GM18951 (cell line): Measurements from ENCODE around the gene SPOP.

Experiments used
- POLR2A ChIP-seq: IDR thresholded peaks from 4 replicates; pipeline ENCODE4 v1.6.1; 2011; ENCODE audit warnings: mild to moderate bottlenecking; ENCODE audit not compliant: insufficient read length, insufficient read depth; ENCODE audit errors: extremely low read depth
- in situ Hi-C: fragments of 300-500 bp; cut with MboI; formaldehyde crosslinking; loops from one replicate; pipeline ENCODE4 v1.12.0; 2022; ENCODE audit warnings: low sequenced_read_pairs, mixed read lengths, inconsistent platforms; ENCODE audit not compliant: unreplicated experiment

SPOP gene

DNA sequence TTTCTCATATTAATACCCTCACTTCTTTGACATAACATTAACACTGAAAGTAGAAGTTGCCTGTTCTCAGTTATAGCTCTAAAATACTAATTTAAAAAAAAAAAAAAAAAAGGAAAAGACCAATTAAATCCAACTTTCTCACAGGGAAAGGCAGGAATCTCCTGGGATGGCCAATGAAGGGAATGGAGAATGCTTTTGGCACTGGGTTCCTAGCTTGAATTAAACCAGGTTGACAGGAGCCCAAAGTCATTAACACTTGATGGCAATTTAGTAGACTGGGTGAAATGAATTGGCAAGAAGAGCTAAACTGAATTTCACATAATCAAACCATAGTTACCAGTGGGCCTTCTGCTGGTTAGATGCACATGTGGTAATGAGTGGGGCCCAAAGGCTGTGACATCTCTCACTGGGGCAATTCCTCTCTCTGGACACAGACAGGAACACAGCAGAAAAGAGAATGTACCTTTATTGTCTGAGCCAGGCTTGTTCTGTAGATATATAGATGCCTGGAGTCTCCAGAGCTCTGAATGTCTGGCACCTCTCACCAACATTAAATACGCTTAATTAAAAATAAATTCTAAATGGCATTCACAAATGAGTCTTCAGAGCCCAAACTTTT, 64.6 kb downstream of the SPOP start:
- TF ChIP-seq POLR2A = no peak
- in situ Hi-C loops = no loop called here

DNA sequence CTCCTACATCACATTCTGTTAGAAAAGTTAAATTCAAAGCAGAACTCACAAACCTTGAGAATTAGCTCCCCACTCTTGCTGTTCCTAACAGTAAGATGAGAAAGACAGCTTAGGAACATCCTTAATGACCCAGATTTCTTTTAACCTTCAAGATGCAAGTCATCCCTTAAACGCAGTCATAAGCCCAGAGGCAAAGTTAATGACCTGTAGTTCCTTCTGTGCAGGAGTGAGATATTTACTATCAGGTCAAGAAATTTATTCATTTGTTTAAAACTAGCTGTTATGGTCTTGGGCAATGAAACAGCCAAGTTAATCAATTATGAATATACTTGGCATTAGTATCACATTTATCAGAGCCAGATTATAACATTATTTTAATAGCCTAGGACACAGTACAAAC, 65.2 kb downstream of the SPOP start:
- in situ Hi-C loops = no loop called here
- TF ChIP-seq POLR2A = no peak

DNA sequence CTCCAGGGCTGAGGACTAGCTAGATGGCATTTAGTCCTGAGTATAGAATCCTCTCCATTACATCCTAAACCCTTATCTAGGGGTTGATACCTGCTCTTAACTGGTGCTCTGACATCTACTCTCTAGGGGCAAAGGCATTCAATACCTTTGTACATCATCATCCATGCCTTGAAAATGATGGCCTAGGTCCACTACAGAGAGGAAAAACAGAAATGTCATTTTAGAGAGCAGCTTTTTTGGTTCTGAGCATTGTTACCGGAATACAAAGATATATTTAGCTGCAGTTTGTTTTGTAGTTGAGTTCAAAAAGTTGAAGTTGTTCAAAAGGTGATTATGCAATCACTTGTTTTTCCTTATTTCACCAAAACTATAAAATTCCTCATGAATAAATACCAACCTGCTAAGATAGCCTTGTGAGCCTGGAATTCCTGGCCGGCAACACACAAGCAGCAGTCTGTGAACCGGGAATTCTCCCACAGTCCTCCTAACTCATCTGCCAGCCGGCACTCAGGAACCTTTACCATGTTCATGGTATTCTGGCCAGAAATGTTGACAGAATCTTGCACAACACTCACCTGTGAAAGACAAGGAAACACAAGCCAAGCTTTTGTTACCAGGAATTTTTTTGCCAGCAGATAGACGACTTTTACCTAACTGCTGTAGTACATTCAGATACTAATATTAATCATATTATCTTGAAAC, 66.9 kb downstream of the SPOP start:
- in situ Hi-C loops = no loop called here
- TF ChIP-seq POLR2A = no peak

DNA sequence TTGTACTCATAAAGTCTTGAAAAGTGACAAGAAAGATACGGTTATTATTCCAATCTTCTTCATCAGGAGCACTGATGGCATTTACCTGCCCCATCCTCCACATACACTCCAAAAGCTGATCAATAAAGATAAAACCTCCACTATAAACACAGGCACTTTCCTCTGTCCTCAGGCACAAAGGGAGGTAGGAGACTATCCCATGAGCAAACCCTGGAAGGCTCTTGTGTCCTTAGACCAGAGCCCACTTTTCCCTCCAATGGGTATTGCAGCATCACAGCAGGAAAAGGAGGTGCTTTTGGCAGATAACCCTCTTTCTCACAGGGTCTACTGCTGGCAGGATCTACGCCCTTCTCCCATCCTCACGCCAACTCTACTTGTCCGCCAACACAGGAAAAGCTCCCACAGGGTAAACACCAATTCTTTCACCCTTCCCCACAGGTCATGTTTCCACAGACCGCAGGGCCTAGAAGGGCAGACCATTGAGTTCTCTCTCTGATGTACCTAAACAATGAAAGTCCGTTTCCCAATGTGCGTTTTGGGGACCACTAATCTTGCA, 73.5 kb downstream of the SPOP start:
- in situ Hi-C loops = no loop called here
- no peak for TF ChIP-seq POLR2A

DNA sequence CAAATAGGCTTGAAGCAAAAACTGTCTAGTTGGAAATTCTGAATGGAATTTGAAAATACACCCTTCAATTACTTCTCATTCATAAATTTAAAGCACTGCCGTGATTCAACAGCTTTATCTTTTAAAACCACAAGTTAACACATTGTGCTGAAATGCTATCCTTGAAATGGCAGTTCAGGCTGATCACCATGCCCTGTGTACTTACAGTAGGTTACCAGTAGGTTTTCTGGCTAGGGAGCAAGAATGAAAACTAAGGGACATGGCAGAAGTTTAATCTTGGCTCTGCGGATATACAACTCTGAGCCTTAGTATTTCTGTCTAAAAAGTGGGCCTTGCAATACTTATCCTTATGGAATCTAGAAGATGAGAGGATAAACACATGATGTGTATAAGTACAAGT, 74.2 kb downstream of the SPOP start:
- in situ Hi-C loops = no loop called here
- TF ChIP-seq POLR2A = no peak

DNA sequence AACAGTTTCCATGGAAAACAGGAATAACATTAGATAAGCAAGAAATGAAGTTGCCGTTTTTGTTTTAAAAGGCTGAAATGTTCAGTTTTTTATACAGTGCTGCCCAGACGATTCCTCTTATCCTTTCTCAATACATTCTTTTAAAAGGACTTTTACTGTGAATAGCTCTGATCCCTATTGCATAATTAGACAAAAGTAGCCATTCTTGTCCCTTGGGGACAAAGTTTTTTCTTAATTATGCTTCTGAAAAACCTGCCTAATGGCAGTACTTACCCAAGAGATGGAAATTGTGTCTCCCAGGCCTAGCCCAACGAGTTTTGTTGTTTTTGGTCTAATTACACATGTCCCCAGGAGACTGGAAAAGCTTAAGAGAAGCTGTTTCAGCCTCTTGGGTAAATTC, 74.7 kb downstream of the SPOP start:
- TF ChIP-seq POLR2A = no peak
- in situ Hi-C loops = no loop called here

DNA sequence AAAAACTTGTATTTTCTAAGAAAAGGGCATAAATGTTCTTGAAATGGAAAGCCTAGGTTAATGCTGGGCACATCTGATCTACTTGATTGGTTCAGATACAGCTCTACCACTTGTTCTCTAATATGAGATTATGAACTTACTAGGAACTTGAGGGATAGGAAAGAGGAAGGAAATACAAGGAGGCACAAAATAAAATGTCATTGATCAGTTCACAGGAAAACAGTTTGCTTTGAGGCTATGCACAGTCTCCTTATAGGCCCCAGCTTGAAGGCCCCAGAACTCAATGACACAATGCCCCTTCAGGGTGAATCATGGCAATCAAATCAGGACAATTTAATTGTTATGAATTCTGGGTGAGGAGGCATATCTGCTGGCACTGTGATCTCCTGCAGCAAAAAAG, 75.1 kb downstream of the SPOP start:
- no peak for TF ChIP-seq POLR2A

DNA sequence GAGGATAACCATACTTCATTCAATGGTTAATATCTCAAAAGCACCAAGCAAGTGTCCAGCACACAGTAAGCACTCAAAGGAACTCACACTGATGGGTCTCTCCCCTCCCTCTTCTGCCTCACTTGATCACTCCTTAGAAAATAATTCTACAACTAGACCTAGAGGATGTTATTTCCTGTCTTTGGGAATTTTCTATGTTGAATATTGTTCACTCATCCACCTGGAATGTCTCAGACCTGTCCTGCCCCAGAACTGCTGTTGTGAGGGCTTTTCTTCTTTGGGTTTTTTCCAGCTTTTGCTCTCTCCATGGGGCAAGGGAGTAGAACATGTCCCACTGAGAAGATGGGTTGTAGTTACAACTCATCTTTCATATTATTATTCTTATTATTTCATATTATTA, 76.9 kb downstream of the SPOP start:
- TF ChIP-seq POLR2A = no peak
- in situ Hi-C loops = no loop called here

More for the DNA sequence above, 75.1 kb downstream of the SPOP start:
- in situ Hi-C loops = no loop called here

DNA sequence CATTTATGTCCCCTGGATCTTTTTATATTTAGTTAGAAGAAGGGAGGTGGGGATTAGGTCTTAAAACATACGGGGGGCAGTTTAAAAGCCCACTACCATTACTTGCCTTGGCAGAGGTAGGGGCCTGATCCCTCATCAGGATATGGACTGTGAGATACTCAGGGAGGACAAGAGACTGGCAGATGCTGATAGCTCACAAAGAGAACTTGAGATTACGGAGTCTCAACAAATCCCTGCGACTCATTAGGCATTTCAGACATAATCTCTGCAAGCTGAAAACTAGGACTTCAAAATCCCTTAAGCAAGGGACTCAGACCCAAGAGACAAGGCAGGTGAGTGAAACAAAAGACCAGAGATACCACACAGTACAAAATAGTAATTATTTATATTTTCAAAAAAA, 79.0 kb downstream of the SPOP start:
- TF ChIP-seq POLR2A = no peak
- in situ Hi-C loops = no loop called here

DNA sequence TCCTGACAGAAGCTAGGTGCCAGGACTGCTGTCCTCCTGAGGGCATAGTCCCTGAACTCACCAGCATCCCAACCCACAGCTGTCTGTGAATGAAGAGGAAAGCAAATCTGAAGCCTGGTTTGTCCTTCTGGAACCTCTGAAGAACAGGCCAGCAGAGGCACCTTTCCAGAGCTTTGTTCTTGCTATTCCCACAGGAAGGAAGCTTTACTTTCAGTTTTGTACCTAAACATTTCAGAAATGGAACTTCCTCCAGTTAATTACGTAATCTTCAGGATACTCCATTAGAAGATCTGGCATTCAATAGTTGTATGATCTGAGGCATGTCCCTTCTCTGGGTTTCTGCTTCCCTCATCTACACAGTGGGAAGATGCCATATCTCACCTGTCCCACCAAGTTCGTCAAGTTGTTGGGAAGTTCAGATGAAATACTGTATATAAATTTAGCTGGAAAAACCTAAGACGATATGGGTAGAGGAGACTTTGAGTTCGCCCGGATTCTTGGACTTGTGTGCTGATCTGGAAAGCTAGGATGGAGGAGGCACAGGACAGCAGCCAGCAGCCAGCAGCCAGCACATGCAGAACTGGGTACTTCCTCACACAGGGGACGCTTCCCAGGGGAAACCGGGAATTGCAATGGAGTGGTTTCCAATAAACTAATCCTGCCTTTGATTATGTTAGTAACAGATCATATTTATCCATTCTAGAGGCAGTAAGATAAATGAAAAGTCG, 79.8 kb downstream of the SPOP start:
- no peak for TF ChIP-seq POLR2A
- in situ Hi-C loops = no loop called here

DNA sequence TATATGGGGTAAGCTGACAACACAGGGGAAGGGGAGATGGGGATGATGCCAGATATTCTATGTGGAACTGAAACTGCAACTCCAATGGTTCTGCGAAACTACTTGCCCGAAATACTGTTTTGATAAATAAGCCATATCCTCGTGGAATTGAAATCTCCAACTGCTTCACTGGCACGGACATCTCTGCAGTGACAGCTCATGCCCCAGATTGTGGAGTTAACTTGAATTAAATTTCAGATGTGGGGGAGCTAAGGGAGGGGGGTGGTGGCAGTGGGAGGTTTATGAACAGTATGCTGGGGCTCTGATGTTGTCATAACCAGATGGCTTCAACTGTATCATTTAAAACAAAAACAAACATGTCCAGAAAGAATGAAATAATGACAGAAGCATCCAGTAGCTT, 80.5 kb downstream of the SPOP start:
- TF ChIP-seq POLR2A = no peak
- in situ Hi-C loops = no loop called here

DNA sequence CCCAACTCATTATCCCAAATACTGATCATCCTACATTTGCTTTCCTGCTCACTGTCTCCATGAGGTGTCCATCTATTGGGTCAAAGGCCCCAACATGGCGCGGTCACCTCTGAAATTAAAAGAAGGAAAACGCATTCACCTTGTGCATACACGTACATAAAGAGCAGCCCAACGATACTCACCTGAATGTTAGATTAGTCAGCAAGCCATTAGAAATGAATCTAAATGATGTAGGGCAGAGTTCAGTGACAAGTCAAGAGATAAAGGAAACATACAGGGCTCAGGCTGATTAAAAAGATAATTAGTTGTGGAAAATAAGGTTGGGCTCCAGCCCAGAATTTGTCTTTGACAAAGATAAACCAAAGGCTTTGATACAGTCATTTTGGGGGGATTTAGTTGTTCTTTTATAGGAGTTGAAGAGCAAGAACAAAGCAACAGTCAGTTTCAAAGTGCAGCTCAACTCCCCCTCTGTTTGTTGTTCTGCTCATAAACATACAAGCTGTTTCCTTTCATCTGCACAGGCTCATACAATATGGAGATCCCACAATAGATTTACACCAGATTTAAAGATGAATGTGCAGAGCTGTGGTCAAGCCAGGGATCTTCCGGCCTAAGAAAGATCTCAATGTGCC, 81.2 kb downstream of the SPOP start:
- in situ Hi-C loops = no loop called here
- no peak for TF ChIP-seq POLR2A

DNA sequence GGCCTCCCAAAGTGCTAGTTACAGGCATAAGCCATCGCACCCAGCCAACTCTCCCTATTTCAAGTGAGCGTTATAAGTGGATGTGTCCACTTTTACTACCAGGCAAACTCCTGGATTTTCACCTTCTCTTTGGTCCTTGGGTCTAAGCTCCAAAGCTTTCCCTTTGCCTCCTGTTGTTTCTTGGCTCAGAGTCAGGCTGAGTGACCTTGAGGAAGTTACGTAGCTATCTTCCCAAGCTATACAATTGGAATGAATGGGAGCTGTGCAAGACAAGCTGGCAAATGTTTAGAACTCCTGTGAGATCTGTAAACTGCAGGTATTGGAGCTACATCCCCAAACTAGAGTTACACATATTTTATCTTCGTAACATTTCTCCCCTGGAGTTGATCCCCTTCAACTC, 81.9 kb downstream of the SPOP start:
- in situ Hi-C loops = no loop called here
- TF ChIP-seq POLR2A = no peak

DNA sequence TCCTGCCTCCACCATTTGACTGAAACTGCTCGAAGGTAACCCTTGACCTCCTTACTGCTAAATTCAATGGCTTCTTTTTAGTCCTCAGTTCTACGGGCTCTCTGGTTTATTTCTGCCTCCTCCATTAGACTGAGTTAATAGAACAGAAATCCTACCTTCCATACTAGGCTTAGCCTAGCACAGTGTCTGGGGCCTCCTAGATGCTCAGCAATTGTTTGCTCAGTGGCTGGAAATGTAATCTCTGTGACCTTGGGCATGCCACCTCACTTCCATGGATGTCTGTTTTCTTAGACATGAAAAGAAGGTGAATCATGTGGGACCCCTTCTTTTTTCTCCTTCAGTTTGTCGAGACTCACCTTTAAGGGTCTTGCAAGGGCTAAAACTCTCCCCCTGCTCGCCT, 82.6 kb downstream of the SPOP start:
- no peak for TF ChIP-seq POLR2A
- in situ Hi-C loops = no loop called here

DNA sequence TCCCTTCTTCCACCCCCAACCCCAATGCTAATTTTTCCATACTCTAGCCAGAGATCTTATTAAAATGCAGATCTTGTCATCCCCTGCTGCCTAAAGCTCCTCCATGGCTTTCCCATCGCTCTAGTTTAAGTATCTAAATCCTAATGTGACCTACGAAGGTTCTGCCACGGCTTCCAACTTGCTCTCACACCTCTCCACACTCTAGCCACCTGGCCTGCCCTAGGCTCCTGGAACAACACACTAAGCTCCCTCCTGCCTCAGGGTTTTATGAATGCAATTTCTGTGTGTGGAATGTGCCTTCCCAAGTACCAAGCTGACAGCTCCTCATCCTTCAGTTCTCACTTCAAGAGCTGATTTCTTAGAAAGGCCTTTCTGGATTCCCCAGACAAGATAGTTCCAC, 85.6 kb downstream of the SPOP start:
- in situ Hi-C loops = no loop called here
- TF ChIP-seq POLR2A = no peak
